Activated effector memory CD4-positive, alpha-beta T cell treated with Interleukin-2 at 50 U/mL for 16 hours (primary cell): ENCODE data around the gene ESRRG.

Source experiments
- DNase-seq: peaks from one replicate; pipeline ENCODE4 v3.0.0-alpha.2; 2020

Gene ESRRG

GRCh38 chr1:216499581-216500272 is 223.5 kb downstream of the ESRRG start:
- no peak for DNase-seq

- no peak for DNase-seq
These were observed 225.0 kb downstream of the ESRRG start for GRCh38 chr1:216498277-216498676.

- no peak for DNase-seq
These were observed 238.2 kb downstream of the ESRRG start for GRCh38 chr1:216485042-216485441.

- DNase-seq = no peak
These were observed 239.4 kb downstream of the ESRRG start for GRCh38 chr1:216483672-216484401.

GRCh38 chr1:216482620-216483019 is 240.6 kb downstream of the ESRRG start:
- DNase-seq = no peak

- no peak for DNase-seq
These were observed 245.0 kb downstream of the ESRRG start for GRCh38 chr1:216478238-216478637.

- no peak for DNase-seq
These were observed 246.9 kb downstream of the ESRRG start for GRCh38 chr1:216476341-216476740.

GRCh38 chr1:216475659-216476276 is 247.5 kb downstream of the ESRRG start:
- DNase-seq = no peak

GRCh38 chr1:216466162-216466801 is 256.9 kb downstream of the ESRRG start:
- DNase-seq = no peak

- no peak for DNase-seq
These were observed 258.7 kb downstream of the ESRRG start for GRCh38 chr1:216464489-216464888.

GRCh38 chr1:216462066-216462775 is 261.0 kb downstream of the ESRRG start:
- DNase-seq = no peak

- DNase-seq = no peak
These were observed 261.8 kb downstream of the ESRRG start for GRCh38 chr1:216461466-216461865.

GRCh38 chr1:216459651-216460207 is 263.5 kb downstream of the ESRRG start:
- DNase-seq = no peak

GRCh38 chr1:216458812-216459211 is 264.4 kb downstream of the ESRRG start:
- DNase-seq = no peak

GRCh38 chr1:216457356-216457755 is 265.9 kb downstream of the ESRRG start:
- DNase-seq = no peak

GRCh38 chr1:216456682-216457081 is 266.5 kb downstream of the ESRRG start:
- no peak for DNase-seq

GRCh38 chr1:216453777-216454176 is 269.5 kb downstream of the ESRRG start:
- no peak for DNase-seq
